NT2/D1 (cell line): ENCODE results near the gene ZDHHC21.

Source experiments
- YY1 ChIP-seq: IDR thresholded peaks from 2 replicates; pipeline ENCODE4 v1.6.1; 2011; ENCODE audit not compliant: insufficient read length, insufficient read depth
- ZNF274 ChIP-seq: IDR thresholded peaks from 2 replicates; pipeline ENCODE4 v1.6.1; 2011; ENCODE audit warnings: mild to moderate bottlenecking, low read depth, low read length

DNA sequence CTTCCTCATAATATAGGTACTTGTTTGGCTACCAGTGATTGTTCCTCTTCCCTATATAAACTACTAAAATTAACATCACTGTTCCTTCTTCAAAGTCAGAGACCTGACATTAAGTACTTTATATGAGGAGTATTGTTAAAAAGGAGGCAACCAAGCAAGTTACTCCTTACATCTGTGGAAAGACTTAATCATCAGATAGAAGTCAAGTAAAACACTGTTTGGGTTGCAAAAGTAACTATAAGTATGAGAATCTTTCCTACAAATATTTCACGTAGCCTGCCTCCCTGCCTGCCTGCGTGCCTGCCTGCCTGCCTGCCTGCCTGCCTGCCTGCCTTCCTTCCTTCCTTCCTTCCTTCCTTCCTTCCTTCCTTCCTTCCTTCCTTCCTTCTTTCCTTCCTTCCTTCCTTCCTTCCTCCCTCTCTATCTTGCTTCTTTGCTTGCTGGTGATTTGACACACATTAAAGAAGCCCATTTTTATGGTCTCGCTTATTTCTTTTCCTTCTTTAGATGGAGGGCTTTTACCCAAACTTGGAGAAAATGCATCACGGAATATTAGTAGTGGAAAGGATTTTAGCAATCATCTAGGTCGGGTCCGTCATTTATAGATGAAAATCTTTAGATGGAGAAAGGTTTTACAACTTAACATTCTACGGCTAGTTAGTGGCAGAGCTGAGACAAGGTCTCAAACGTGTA is 26.1 kb upstream of the ZDHHC21 start:
- TF ChIP-seq ZNF274 (no peak), YY1 (no peak)
